Stimulated activated CD4-positive, alpha-beta T cell treated with anti-CD3 and anti-CD28 coated beads, TNF-alpha, amount 100 ng/mL, for 24 hours (primary cell): ENCODE measurements around the gene OPCML.

Source experiments
- DNase-seq, 3 experiments: peaks; one replicate each; pipeline ENCODE4 v3.0.0-alpha.2; 2020; ENCODE audit warnings: low read depth in 3 of 3

The OPCML gene

DNA sequence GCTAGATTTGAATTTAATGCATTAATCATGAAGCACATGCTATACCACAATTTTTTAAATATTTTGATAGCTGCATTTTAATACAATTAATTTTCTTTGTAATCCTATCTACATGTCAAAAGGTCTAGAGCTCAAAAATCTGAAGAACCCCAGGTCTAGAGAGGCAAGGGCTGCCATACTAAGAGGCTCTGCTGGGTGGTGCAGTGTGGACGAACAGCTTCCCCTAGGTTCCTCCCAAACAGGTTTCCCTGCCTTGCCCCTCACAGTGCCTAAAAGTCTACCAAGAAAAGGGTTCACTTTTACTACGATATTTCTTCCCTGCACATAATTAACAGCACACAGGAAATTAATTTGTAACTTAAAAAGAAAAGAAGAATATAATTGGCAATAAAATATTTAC, 681.1 kb downstream of the OPCML start:
- DNase-seq = no peak

DNA sequence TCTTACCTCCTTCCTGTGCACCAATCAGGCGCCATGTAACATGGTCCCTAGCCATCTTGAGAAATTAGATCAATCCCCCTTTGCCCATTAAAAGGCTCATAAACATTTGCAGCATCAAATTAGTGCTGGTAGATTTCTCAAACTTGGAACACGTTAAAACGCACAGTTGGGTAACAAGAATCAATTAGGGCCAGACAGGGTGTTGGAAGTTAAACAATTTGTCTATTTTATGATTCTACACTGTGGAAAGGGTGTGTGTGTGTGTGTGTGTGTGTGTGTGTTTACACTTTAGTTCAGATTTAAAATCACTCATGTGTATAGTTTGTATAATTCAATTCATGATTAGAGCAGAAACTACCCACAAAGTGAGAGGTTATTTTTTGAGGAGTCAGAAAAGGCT, 682.0 kb downstream of the OPCML start:
- DNase-seq = no peak

GRCh38 chr11:132848336-132848735, 684.0 kb downstream of the OPCML start:
- DNase-seq = no peak

- no peak for DNase-seq
Observed at GRCh38 chr11:132846075-132846474, 686.2 kb downstream of the OPCML start.

GRCh38 chr11:132844956-132845696, 687.2 kb downstream of the OPCML start:
- no peak for DNase-seq

GRCh38 chr11:132840660-132841059, 691.6 kb downstream of the OPCML start:
- DNase-seq = no peak

- no peak for DNase-seq
Observed at GRCh38 chr11:132840191-132840590, 692.1 kb downstream of the OPCML start.

DNA sequence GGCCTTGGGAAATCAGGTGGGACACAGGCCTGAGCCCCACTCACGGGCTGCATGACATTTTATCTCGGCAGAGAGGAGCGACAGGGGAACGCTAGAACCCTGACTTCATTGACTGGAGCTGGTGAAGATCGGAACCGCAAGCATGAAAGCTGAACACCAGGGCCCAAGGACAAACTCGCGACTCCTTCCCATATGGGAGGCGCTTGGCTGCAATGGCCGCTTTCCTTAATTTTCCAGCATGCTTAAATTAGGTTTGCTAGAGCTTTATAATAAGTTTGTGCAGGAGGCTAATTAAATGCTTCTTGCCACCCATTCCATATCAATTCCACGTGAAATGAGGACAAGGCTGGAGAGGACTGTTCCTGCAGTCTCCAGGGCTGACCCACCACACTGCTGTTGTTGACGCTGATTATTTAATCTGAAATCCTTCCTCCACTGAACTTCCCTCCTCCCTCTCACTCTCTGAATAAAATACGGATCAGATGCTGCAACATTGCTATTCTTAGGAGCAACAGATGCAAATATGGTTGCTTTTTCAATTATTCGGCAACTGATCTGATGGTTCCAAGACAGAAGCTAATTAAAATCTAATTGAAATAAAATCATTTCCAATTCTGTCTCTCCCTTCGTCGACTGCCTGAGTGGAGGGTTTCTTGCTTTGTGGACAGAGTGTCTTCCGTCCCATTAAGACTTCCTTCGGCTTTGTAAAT, 692.9 kb downstream of the OPCML start:
- no peak for DNase-seq

DNA sequence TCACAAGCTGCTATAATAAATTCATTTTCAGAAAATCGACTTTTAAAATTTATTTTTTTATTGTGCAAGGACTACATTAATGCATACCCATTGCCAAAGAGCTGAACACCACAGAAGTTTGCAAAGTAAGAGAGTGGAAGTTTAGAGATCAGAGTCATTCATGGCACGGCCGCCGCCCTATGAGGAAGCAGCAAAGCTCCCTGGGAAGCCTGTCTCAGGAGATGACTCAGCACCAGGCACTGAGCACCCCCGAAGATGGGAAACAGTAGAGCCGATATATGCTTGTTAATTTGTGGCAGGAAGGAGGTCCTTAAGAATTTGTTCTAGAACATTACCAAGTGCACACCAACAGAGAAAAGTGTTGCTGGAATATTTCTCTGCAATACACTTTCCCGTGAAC, 693.7 kb downstream of the OPCML start:
- DNase-seq = no peak

GRCh38 chr11:132831272-132831671, 701.0 kb downstream of the OPCML start:
- no peak for DNase-seq

GRCh38 chr11:132824642-132825041, 707.7 kb downstream of the OPCML start:
- no peak for DNase-seq

DNA sequence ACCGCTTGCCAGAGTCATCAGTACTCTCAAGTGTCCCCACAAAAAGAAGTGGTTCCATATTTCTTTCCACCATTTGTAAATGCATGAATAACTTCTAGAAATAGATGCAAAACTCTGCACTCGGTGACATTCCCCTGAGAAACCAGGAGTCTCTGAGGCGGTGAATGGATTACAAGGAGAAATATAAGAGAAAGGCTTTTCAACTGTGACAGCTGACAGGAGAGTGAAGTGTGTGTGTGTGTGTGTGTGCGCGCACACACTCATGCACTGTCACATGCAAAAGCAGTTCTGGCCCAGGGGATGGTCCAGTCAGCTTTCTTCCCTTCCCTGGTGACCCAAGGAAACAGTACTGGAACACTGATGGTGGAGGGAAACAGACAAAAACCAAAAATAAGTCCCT, 710.0 kb downstream of the OPCML start:
- no peak for DNase-seq

DNA sequence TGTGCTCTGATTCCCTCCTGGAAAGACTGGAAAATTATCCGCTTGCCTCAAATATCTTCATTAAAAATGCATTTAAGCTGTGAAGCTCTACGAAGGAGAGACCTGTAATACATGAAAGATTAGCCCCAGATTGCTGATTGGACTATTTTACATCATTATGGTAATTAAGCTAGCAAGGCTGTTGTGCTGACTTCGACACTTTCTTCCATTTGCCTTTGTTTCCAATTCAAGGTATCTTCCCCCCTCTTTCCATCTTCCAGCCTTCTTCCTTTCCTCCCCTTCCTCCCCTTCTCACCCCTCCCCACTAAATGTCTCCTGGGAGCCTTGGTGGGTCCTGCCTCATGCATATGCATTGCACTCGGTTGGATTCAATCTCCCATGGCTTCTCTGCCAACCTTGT, 710.8 kb downstream of the OPCML start:
- no peak for DNase-seq

- no peak for DNase-seq
Observed at GRCh38 chr11:132821014-132821413, 711.3 kb downstream of the OPCML start.

- DNase-seq = no peak
Observed at GRCh38 chr11:132818951-132819350, 713.4 kb downstream of the OPCML start.

DNA sequence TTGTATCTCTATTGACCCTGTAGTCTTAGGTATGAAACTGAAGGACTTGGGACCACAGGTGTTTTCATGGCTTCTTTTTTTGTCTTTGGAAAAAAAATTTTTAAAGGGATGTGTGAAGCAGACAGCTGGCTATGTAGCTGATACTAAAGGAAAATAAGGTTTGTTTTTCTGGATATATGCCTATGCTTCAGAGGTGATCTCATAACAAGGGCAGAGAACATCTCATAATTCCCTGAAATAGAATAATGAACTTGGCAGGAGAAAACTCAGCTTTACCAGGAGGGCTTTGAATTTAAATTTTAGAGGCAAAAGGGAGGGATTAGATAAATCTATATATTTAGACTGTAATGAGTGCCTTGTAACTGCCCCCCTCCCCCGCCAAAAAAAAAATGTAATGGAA, 714.9 kb downstream of the OPCML start:
- DNase-seq = no peak

DNA sequence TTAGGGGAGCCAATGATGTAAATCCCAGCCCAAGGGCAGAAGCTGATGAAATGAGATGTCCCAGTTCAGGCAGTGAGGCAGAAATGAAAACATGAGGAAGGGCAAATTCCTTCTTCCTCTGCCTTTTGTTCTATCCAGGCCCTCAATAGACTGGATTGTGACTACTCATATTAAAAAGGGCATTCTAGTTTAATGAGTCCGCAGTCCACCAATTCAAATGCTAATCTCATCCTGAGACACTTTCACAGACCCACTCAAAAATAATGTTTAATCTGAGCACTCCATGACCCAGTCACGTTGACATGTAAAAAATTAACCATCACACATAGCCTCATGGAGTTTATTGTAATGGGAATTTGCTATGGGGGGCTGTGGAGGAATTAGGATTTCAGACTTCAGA, 717.9 kb downstream of the OPCML start:
- DNase-seq = no peak

DNA sequence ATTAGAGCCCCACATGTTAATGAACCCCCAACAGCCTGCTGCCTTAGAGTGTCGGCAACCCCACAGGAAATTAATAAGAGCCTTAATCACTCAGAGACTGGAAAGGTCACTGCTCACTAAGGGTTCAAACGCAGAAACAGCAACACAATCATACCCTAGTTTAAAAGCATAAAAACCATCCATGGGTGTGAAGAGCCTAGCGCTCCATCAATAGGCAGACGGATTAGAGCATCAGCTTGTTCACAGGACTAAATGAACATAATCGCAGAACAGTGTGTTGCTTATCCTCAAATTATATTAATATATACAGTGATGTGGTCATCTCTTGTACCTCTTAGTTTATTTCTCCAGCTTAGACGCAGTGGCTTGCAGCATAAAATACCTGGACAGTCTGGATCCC, 720.7 kb downstream of the OPCML start:
- no peak for DNase-seq

- DNase-seq = no peak
Observed at GRCh38 chr11:132809070-132809469, 723.2 kb downstream of the OPCML start.

GRCh38 chr11:132804258-132804657, 728.0 kb downstream of the OPCML start:
- no peak for DNase-seq

GRCh38 chr11:132803436-132803835, 728.9 kb downstream of the OPCML start:
- DNase-seq = no peak

DNA sequence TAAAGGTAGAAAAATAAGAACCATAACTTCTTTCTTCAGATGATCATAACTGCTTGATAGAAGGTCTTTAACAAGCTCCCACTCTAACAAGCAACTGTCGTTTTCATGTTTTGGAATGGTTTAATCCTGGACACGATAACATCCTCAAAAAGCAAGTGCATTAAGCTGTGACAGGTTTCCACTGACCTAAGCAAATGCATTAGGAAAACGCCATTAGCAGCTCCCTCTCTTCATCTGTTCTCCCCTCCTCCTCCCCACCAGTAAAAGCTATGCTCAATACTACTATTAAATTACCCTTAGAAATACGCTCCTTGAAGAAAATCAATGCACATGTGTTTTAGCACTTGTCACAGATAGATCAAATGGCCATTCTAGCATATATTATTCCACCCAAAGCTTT, 729.4 kb downstream of the OPCML start:
- DNase-seq = no peak

- DNase-seq = no peak
Observed at GRCh38 chr11:132793831-132794230, 738.5 kb downstream of the OPCML start.
